Vagina (tissue), 2 donors: Measurements from ENCODE around the gene RFK. TPM values are rescaled to one million over a fixed set of nuclear protein-coding genes. Genes with fewer than 3 reads are reported as not detected.
"Not testable (repeated sequence)": the region's sequence is repeated elsewhere in the genome, so short reads cannot be mapped to it uniquely, and the experiment has no call there.

ENCODE experiments used
- DNase-seq, 2 donors: peaks; one replicate each; pipeline ENCODE4 v3.0.0-alpha.2; 2017; ENCODE audit errors: extremely low spot score in 2 of 2
- H3K27ac ChIP-seq: fragments of 200-600 bp; sonication (generic); one replicate; pipeline ENCODE4 v1.5.1; 2019
- H3K27me3 ChIP-seq: fragments of 200-600 bp; sonication (generic); one replicate; pipeline ENCODE4 v1.5.1; 2019
- H3K36me3 ChIP-seq, 2 donors: fragments of 200-600 bp; sonication (generic); one replicate each; pipeline ENCODE4 v1.5.1; 2017 to 2019
- H3K4me1 ChIP-seq: fragments of 200-600 bp; sonication (generic); one replicate; pipeline ENCODE4 v1.5.1; 2019
- H3K4me3 ChIP-seq, 2 donors: fragments of 200-600 bp; sonication (generic); 1 replicate in 1 of 2; 2 replicates in 1 of 2; pipeline ENCODE4 v1.5.1; 2016 to 2019
- H3K9me3 ChIP-seq: fragments of 200-600 bp; sonication (generic); one replicate; pipeline ENCODE4 v1.5.1; 2019
- POLR2A ChIP-seq, 2 donors: fragments of 450-650 bp; IDR thresholded peaks; one replicate each; pipeline ENCODE4 v1.6.1; 2017; ENCODE audit warnings: antibody characterized with exemption in 2 of 2, mild to moderate bottlenecking in 2 of 2, moderate library complexity in 2 of 2
- POLR2AphosphoS5 ChIP-seq, 2 donors: sonication (generic); formaldehyde crosslinking; IDR thresholded peaks; one replicate each; pipeline ENCODE4 v1.9.0; 2017; ENCODE audit warnings: antibody characterized with exemption in 2 of 2, mild to moderate bottlenecking in 2 of 2, low read depth in 1 of 2; ENCODE audit not compliant: insufficient read depth in 1 of 2
- intact Hi-C: fragments of 100-400 bp; cut with DNase I; formaldehyde crosslinking; loops from one replicate; pipeline ENCODE4 v1.15.1; 2023
- total RNA-seq: library from RNA; depleted of rRNA; stranded (reverse); fragments of >200 nt; gene quantifications from one replicate; pipeline ENCODE4 v1.2.3, GENCODE V29; 2016
- TF ChIP-seq, protein P1 (sequence below), 3 experiments: fragments of 450-650 bp in 2 of 3; fragments of 200-600 bp in 1 of 3; sonication (generic) in 1 of 3; IDR thresholded peaks; one replicate each; pipeline ENCODE4 v1.5.1; 2017 to 2019; ENCODE audit warnings: antibody characterized with exemption in 3 of 3, mild to moderate bottlenecking in 2 of 3, moderate library complexity in 2 of 3

The RFK gene
- total RNA-seq, 1 donor from 2014 or later = 16.7 TPM

DNA sequence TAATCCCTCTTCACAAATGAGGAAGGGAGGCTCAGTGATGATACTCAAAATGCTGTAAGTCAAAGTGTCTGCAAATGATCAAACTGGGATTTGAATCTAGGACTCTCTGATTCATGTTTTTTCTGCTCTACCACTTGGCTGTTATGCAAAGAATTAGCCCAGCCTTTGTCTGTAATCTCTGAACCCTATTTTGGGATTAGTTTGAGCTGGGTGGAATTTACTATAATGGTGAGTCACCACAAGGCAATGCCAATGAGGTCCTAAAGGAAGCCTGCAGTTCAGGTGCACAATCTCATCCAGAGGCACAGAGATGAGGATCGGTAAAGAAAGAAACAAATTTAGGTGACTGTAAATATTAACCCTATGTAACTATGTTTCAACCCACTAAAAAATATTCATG, 29.2 kb downstream of the RFK start:
- Histone ChIP-seq H3K4me1 (no peaks in the 10 kb centered on the region), H3K4me3 (no peak overlapping the region), H3K27ac (no peak overlapping the region), H3K27me3 (no peaks in the 10 kb centered on the region), H3K9me3 (no peaks in the 10 kb centered on the region), H3K36me3 (no peaks in the 10 kb centered on the region)
- DNase-seq = no peak
- intact Hi-C loops = no loop called here
- peak in 1 of 2 donors; percentile 51 for TF ChIP-seq POLR2AphosphoS5 (IDR thresholded peaks at IDR 0.05; ENCODE audit: insufficient read depth in 1 of 2, low read depth in 1 of 2)
- TF ChIP-seq POLR2A (IDR thresholded peaks at IDR 0.05) = no peak
- TF ChIP-seq, protein P1, sequence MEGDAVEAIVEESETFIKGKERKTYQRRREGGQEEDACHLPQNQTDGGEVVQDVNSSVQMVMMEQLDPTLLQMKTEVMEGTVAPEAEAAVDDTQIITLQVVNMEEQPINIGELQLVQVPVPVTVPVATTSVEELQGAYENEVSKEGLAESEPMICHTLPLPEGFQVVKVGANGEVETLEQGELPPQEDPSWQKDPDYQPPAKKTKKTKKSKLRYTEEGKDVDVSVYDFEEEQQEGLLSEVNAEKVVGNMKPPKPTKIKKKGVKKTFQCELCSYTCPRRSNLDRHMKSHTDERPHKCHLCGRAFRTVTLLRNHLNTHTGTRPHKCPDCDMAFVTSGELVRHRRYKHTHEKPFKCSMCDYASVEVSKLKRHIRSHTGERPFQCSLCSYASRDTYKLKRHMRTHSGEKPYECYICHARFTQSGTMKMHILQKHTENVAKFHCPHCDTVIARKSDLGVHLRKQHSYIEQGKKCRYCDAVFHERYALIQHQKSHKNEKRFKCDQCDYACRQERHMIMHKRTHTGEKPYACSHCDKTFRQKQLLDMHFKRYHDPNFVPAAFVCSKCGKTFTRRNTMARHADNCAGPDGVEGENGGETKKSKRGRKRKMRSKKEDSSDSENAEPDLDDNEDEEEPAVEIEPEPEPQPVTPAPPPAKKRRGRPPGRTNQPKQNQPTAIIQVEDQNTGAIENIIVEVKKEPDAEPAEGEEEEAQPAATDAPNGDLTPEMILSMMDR (IDR thresholded peaks at IDR 0.05) = no peak

DNA sequence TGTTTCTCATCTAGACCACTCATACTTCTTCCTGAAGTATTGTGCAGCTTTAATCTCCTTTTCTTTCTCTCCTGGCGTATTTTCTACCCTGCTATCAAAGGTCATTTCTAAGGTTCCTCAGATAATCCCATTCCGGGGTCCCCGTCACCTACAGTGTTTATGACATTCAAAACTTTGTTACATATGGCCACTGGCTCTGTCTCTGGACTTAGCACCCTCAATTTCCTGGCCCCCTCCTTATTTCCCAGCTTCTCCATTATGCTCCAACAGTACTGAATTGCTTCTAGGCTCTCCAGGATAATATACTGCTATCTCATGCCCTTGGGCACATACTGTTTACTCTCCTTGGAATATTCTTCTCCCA, 31.2 kb downstream of the RFK start:
- no peaks in the 10 kb centered on the region for H3K36me3 ChIP-seq
- TF ChIP-seq POLR2AphosphoS5 (IDR thresholded peaks at IDR 0.05; ENCODE audit: insufficient read depth in 1 of 2, low read depth in 1 of 2) = no peak
- no peak for TF ChIP-seq POLR2A (IDR thresholded peaks at IDR 0.05)
- TF ChIP-seq, protein P1 (IDR thresholded peaks at IDR 0.05) = no peak
- no peak for DNase-seq
- intact Hi-C loops = no loop called here
- no peak overlapping the region for H3K27ac ChIP-seq
- no peaks in the 10 kb centered on the region for H3K9me3 ChIP-seq
- no peaks in the 10 kb centered on the region for H3K4me1 ChIP-seq
- no peak overlapping the region for H3K4me3 ChIP-seq
- H3K27me3 ChIP-seq = no peaks in the 10 kb centered on the region

DNA sequence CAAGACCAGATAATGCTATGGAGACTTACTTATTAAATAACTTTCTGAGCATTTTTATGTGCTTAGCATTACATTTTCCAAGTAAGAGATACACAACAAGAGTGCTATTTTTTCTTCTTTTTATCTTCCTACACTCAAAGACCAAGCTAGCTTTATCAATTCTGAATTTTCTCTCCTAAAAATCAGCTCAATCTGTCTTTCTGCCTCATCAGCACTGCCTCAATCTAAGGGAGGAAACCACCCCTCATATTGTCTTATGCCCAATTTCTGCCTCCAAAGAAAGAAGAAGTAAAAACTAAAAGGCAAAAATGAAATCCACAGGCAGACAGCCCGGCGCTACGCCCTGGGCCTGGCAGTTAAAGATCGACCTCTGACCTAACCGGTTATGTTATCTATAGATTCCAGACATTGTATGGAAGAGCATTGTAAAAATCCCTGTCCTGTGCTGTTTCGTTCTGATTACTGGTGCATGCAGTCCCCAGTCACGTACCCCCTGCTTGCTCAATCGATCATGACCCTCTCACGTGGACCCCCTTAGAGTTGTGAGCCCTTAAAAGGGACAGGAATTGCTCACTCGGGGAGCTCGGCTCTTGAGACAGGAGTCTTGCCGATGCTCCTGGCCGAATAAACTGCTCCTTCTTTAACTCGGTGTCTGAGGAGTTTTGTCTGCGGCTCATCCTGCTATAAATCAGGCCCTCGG, 31.7 kb downstream of the RFK start:
- H3K4me1 ChIP-seq, H3K9me3 ChIP-seq, H3K27me3 ChIP-seq, H3K27ac ChIP-seq, H3K36me3 ChIP-seq, H3K4me3 ChIP-seq, DNase-seq, intact Hi-C loops: not testable (repeated sequence)

DNA sequence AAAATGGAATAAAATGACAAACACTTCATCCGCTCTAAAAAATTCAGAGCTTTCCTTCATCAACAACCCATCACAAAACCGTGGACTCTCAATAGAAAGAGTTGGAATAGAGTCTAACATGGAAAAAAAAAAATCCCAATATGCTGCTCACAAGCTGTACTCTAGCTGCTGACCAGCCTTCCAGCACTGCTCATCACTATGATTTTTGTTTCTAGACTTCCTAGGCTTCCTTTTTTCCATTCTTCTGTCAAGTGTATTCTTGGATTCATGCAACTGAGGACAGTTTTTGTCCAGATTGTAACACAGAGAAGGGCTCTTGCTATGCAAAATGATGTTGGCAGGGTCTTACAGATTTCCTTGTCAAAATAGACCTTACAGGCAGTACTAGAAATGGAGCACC, 34.5 kb downstream of the RFK start:
- Histone ChIP-seq H3K4me3 (no peak overlapping the region), H3K4me1 (no peaks in the 10 kb centered on the region), H3K27ac (no peak overlapping the region), H3K36me3 (no peaks in the 10 kb centered on the region), H3K27me3 (no peaks in the 10 kb centered on the region), H3K9me3 (no peaks in the 10 kb centered on the region)
- intact Hi-C loops = no loop called here
- no peak for TF ChIP-seq POLR2A (IDR thresholded peaks at IDR 0.05)
- TF ChIP-seq, protein P1 (IDR thresholded peaks at IDR 0.05) = no peak
- no peak for TF ChIP-seq POLR2AphosphoS5 (IDR thresholded peaks at IDR 0.05; ENCODE audit: insufficient read depth in 1 of 2, low read depth in 1 of 2)
- no peak for DNase-seq

DNA sequence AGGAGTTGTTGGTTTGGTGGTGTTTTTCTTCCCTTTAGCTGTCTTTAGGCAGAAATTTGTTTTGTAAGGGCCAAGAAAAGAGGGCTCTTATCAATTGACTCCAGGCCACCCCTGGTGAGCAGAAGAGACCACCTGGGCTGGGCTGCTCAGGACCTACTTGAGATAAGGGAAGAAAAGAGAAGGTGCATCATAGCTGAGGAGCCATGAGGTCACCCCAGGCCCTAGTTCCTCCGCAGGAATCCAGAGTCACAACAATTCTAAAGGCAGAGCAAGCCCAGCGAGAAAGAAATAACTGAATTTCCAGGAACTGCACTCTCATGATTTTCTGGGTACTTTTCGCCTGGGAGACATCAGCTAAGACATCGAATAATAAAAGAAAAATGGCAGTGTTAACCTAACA, 34.9 kb downstream of the RFK start:
- no peaks in the 10 kb centered on the region for H3K36me3 ChIP-seq
- no peak overlapping the region for H3K4me3 ChIP-seq
- intact Hi-C loops = no loop called here
- TF ChIP-seq POLR2A (IDR thresholded peaks at IDR 0.05) (no peak), POLR2AphosphoS5 (IDR thresholded peaks at IDR 0.05; ENCODE audit: insufficient read depth in 1 of 2, low read depth in 1 of 2) (no peak)
- TF ChIP-seq, protein P1 (IDR thresholded peaks at IDR 0.05) = no peak
- no peak overlapping the region for H3K27ac ChIP-seq
- no peak for DNase-seq
- H3K27me3 ChIP-seq = no peaks in the 10 kb centered on the region
- no peaks in the 10 kb centered on the region for H3K9me3 ChIP-seq
- no peaks in the 10 kb centered on the region for H3K4me1 ChIP-seq
